COR-L47 (cell line): ENCODE results near the gene CYBC1.

Source experiments
- DNase-seq: peaks from one replicate; lab custom pipeline; 2025; lab: John Stamatoyannopoulos, UW

Gene CYBC1

DNA sequence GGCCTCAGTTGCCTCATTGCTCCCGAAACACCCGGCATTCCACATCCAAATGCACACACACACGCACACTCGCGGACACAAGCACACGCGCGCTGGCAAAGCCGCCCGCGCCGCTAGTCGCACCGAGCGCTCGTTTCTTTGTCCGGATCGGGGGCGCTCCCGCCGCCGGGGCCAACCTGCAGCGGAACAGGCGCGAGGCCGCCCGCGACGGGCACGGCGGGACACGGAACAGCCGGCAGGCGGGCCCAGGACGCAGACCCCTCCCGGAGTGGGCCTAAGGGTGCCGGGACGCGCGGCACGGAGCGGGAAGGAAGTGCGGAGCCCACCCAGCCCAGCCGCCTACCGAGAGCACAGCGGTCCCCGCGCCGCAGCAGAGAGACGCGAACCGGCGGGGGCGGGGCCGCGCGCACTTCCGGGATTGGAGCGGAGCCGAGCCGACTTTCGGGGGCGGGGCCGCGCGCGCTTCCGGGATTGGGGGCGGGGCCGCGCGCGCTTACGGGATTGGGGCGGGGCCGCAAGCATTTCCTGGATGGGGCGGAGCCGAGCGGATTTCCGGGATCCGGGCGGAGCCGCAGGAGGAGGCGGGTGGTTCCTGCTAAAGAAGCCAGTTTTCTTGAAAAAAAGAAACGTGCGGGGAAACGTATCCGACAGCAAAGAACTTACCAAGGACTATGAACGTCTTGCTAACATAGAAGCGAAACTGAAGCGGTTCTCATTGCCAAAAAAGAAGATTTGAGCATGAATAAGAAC lies at the start of gene CYBC1:
TSS of gene CYBC1 (minus strand) at position 396 of the 750 bp plus-strand sequence. CDS start 1,498 bp downstream, outside the sequence.
- DNase-seq = peak; percentile 92

DNA sequence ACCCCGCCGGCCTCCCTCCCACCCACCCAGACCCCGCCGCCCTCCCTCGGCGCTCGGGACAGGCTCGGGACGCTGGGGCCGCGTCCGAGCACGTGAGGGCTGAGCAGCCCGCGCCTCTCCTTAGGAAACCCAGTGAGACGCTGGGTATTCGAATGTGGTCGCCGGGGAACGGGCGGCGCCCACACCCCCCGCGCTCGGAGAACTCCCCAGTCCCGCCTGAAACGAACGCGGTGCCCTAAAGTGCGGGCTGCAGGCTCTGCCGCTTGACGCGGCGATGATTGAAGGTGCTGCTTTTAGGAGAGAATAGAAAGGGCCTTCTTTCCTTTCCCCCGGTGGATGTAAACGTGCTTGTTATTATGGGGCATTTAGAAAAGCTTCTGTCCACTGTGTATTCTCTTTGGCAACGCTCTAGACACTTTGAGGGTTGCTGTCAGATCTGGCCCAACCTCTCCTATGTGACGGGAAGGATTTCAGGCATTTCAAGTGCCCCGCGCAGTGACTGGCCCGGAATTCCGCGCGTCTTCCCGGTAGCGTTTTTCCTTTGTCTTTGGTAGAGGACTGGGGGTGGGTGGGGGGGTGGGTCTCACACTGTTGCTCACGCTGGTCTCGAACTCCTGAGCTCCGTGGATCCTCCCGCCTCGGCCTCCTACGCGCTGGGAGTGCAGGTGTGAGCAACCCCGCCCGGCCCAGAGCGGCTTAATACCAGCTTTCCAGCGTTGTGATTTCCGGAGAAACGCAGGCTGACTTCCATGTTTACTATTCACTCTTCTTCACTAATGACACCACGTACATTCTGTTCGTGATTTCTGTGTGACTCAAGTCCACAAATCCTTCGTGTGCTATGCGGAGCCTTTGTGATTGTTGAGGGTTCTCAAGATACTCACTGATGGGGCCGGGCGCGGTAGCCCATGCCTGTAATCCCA lies 47.2 kb upstream of the CYBC1 start:
- peak; percentile 45 for DNase-seq

DNA sequence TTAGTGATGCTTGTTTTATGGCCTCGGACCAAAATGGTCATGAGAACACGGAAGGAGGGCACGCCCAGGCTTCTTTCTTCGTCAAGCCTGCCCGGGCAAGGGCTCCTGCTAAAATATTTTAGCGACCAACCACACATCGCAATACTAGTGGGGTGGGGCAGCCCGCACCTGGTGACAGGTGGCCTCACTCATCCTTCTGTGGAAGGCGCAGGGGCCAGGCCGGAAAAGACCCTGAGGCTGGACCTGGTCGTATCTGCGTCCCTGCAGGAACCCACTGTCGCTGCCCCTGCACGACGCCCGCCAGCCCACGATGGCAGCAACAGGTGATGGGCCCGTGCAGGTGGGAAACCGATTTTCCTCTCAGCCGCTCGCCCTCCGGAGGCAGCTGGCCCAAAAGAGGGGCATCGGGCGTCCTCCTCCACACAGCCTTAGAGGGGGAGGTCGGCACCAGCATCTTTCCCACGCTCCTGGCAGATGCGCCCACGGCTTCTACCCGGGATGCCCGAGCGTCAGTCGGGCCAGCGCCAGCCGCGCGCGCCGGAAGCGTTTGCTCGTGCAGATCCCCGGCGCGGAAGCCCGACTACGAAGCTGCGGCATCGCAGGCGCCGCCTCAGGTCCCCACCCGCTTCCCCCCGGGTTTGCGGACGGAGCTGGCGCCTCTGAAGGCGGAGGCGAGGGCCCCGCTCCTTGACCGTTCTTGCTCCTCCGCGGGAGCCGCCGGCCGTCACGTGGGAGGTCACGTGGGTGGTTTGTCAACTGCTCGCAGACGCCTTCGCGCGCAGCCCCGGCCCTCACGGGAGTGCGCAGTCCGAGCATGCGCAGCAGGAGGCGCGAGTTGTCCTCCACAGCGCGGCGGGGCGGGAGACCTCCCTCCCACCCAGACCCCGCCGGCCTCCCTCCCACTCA lies 46.2 kb upstream of the CYBC1 start:
- peak; percentile 95 for DNase-seq

DNA sequence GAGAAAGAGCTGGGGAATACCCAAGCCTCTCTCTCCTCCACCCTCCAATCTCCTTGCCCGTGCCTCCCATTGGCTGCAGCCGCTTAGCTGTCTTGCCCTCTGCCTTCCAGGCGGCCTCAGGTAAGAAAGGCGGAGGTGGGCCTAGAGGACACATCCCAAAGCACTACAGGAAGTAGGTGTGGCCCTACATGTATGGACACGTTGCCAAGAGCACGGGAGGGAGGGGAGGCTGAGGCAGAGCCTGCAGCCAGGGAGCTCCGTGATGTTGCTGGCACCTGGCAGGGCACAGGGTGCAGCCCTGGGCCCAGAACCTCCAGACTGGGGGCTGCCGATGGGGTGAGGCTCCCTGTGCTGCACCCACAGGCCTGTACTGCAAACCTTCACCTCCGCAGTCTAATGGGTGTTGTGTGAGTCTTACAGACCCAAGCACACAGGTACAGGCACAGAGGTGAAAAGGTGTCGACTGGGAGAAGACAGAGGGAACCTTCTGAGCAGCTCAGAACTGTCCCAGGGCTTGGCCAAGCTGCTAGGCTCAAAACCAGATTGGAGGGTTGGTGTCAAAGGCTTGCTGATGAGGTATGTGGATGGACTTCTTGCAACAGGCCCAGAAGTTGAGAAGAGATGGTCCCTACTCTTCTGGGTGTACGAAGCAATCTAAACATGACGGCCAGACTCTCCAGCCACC lies 45.4 kb upstream of the CYBC1 start:
- DNase-seq = peak; percentile 59

DNA sequence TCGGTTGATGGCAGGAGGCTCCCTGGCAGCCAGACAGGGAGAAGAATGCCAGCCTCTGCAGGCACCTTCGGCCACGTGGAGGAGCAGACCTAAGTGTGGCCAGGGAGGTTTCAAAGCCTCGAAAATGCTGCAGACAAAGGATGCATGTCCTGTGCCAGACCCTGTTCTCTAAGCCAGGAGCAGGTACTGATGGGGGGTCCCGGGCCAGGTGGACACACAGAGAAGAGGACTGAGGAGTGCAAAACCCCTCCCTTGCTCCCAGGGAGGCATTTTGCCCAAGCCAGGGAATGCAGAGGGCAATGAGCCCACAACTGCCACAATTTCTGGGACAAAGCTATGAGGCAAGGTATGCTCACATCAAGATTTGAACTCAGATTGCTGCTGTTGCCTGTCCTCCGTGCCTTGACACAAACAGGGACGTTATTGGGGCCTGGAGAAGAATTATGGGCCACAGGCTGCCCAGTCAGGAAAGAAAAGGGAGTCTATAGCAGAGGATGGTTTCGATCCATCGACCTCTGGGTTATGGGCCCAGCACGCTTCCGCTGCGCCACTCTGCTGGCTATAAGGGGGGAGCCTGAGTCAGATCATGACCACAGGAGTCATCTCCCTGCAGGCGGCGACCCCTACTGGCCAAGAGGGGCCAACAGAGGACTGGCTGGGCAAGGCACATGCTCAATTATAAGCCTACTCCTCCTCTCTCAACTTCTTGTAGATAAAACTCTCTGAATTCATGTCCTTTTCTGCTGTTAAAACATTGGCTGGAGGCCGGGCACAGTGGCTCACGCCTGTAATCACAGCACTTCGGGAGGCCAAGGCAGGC lies 43.9 kb upstream of the CYBC1 start:
- DNase-seq = peak; percentile 86

DNA sequence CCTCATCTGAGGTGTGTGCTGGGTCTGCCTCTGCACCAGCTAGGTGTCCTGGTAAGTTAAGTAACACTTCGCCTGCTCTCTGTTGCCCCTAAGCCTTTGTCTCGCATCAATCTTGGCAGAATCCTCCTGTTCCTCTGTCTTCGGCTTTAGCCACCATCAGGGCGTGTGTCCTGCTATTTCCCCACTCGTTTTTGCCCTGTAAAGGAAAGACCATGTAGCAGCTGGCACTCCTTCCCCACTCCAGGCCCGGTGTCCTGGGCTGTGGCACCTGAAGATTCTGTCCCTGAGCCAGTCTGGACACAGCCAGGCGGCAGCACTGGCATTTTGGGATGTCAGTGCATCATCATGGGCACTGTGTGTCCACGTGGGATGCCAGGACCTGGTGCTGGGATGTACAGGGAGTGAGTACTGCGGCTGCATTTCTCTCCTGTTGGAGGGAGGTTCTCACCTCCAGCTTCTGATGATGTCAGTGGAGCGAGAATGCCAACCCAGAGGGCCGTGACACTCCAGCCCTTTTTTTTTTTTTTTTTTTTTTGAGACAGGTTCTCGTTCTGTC lies 42.8 kb upstream of the CYBC1 start:
- DNase-seq = no peak

DNA sequence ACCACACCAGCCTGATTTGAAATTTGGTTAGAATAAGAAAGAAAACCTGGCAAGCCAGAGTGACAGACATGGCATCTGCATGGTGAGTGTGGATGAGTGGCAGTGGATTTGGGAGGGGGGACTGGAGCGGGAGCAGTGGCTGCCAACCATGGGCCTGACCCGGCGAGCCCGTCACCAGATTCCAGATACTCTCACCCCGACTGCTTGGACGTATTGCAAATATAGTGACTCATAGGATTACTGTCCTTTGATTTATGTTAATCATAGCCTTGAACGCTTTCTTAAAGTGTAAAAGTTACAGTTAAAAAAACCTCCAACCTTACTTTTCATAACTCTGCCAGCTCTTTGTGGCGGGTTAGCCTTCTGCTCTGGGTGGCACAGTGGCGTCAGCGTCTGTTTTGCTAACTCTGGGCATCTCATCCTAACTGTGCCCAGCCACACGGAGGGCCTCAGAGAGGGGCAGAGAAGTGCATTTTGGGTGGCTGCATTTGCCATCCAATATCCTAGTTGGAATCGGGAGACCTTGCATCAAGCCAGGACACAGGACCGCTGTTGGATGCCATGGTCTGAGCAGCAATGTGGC lies 42.2 kb upstream of the CYBC1 start:
- no peak for DNase-seq

DNA sequence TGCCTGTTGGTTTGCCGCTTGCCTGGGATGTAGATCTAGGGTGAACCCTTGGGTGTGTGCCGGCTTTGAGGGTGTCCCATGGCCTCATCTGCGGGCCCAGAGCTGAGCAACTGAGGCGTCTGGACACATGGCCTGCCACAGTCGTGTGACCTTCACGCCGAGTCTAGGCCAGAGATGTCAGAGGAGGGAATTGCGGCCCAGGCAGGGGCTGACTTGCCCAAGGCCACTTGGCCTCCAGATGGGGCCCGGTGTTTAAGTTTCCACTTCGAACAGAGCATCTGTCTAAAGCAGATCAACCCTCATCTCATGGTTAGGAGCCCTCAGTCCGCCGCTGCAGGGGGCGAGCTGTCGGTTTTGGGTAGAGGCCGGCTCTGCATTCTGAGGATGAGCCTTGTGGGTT lies 41.0 kb upstream of the CYBC1 start:
- DNase-seq = no peak

DNA sequence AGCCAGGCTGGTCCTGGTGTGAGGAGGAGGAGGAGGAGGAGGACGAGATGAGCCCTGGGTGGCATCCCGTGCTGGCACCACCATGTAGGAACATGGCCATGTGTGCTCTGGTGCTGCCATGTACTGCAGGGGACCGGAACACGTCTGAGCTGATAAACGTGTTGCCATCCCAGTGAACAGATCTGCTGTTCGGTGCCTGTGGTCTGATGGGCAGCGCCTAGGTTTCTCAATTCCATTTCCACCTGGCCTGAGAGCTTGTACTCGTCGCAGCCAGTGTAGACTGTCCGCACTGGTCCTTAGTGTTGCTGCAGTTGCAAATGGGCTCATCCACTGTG lies 40.6 kb upstream of the CYBC1 start:
- DNase-seq = no peak

DNA sequence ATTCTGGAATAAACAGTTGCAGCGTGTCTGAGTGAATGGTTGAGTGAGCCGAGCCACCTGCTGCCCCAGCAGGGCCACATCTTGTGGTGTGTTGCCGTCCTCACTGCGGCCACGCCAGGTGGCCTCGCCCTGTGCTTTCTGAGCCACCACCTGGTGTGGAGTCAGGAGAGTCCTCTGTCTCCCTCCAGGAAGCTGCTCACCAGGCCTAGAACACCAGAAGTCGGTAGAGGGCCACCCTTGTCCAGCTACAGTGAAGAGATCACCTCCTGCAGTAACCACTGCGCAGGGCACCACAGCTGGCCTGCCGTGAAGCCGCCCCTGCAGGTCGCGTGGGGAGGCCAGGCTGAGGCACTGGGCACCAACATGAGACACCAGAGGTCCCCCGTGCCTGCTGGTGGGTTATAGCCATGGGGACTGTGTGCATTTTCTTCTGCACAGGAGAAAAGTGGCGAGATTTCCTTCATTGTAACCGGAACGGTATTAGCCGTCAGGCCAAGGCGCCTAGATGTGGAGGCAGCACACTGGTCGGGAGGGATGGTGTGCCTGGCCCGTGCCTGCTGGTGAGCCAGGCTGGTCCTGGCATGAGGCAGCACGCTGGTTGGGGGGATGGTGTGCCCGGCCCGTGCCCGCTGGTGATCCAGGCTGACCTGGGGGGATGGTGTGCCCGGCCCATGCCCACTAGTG lies 40.1 kb upstream of the CYBC1 start:
- DNase-seq = peak; percentile 78

DNA sequence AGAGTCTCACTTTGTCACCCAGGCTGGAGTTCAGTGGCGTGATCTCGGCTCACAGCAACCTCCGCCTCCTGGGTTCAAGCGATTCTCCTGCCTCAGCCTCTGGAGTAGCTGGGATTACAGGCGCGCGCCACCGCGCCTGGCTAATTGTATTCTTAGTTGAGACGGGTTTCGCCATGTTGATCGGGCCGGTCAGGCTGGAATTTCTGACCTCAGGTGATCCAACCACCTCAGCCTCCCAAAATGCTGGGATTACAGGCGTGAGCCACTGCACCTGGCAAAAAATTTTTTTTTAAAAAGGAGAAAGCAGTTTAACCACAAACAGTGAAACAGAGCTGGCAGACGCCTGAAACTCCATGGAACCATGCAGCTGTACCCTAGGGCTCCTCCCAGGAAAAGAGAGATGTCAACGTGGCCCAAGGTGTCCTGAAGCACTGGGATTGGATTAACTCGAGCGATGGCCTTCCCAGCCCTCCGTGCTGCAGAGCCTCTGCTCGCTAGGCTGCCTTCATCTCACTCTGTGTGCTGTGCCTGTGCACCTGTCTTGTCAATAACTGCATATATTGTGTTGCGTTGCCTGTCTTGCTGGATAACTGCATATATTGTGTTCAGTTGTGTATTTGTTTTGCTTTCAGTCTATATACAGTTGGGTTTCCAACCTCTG lies 39.4 kb upstream of the CYBC1 start:
- DNase-seq = peak; percentile 67

DNA sequence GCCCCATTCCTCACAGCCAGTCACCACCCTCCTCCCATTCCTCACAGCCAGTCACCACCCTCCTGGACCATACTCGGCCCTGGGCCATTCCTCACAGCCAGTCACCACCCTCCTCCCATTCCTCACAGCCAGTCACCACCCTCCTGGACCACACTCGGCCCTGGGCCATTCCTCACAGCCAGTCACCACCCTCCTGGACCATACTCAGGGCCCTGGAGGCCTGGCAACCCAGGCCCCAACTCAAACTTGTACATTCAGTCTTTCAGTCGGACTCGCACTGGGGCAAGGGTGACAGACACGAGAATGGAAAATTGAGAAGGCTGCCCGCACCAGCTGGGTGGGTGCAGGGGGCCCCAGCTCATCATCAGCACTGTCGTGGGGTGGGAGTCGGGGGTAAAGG lies 38.6 kb upstream of the CYBC1 start:
- no peak for DNase-seq

DNA sequence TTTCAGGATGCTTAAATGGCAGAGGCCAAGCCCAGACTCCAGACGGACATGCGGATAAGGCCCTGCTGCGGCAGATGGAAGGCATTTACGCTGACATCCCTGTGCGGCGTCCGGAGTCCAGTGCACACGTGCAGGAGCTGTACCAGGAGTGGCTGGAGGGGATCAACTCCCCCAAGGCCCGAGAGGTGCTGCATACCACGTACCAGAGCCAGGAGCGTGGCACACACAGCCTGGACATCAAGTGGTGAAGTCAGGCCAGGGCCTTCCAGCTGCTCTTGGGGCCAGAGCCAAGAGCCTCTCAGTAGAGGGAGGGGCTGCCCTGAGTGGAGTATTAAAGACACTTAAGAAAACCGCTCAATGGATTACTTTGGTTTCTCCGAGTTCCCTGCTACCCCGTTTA lies 37.4 kb upstream of the CYBC1 start:
- no peak for DNase-seq

DNA sequence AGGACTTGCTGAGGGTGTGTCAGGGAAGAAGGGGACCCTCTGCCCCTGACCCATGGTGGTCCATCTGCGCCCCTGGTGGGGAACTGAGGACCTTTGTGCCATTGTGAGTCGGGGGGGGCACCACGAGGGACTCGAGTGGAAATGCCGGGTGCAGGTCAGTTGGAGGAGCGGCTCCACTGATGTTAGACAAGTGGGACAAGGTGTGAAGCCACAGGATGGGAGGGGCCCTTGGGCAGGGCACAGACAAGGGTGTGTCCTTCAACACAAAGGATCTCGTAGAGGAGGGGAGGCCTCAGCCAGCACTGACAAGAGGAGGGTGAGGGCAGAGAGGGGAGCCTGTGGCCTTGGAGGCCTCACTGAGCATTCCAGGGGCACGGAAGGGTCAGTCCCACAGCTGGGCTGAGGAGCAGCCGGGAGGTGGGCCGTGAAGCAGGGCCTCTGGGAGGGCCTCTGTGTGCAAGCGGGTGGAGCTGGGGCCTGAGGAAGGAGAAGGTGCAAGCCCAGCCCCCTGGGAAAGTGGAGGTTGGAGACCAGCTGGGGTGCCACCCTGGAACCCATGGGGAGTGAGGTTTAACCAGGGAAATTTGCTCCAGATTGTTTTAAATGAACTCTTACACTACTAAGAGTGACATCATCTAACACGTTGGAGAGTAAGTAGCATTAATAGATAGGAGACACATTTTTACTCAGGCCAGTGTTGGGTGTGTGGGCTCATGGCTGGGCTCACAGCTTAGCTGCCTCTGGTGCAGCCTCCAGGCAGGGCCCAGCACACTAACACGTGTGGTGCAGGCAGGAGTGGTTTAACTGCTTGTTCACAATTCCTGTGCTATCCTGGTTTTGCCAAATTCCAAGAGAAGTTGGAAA lies 35.9 kb upstream of the CYBC1 start:
- no peak for DNase-seq

DNA sequence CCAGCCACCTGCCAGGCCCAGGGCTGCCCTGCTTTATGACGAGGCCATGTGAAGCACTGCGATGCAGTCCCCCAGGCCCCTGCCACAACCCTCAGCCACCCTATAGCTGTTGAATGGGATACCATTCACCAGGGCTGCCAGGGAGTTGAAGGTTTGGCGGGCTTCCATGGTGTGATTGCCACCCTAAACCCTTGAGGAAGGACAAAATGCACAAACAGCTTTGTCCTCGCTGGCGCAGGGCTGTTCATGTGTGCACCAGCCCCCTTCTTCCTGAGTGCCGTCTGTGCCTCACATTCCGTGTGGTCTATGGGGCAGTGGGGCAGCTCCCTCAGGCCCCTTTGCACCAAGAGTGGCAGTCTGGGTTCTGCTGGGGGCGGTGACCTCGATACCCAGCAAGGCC lies 33.3 kb upstream of the CYBC1 start:
- no peak for DNase-seq

DNA sequence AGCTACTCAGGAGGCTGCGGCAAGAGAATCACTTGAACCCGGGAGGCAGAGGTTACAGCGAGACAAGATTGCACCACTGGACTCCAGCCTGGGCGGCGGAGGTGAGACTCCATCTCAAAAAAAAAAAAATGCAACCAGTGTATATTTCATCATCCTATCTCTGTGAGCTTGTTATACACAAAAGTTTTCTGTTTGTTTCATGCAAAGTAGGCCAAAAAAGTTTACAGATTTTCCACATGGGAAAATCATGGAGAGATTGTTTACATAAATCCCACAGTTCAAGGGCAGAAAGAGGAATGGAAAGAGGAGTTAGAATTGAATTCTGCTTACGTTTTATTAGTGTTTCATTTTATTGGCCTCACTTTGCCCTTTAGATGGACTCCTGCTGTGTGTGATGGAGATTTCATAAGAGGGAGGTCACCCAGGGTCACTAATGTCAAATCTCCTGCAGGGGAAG lies 32.7 kb upstream of the CYBC1 start:
- DNase-seq = no peak

DNA sequence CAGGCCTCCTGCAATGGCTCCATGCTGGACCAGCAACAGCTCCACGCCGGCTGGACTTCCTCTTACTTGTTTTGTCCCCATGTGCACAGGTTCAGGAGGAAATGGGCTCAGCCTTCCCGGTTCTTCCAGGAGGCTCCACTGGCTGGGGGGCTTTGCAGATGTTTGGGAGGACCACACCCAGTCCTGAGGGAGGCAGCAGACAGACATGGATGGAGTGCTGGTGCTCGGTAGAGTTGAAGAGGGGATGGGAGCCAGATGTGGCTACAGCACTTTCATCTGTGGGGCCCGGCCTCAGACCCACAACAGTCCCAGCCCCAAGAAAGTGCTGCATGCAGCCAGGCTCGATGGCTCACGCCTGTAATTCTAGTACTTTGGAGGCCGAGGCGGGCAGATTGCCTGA lies 29.8 kb upstream of the CYBC1 start:
- DNase-seq = no peak

DNA sequence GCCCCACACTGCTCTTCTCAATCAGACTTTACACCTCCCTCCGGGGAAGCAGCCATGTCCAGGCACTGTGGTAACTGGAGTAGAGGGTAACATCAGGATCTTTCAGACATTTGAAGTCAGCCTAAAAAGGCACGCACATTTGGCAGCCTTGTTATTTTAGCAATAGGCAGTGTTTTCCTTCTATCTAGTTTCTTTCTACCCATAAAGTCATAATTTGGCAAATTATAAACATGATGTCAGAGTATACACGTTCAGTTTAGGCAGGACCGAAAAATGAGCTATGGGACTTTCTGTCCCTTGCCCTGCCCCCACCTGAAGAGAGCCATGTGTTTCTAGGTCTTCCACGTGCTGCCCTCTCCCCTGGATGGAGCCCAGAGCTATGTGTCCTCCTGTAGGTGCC lies 29.1 kb upstream of the CYBC1 start:
- DNase-seq = no peak
